Epithelial cell of prostate (primary cell): ENCODE data around the gene RUNX1.

Experiments
- DNase-seq: peaks from one replicate; pipeline ENCODE4 v3.0.0-alpha.2; 2011; ENCODE audit warnings: low read depth, low spot score
- H3K27ac ChIP-seq: fragments of 450-650 bp; 2 replicates; pipeline ENCODE4 v1.5.1; 2017; ENCODE audit warnings: mild to moderate bottlenecking

Gene RUNX1

DNA sequence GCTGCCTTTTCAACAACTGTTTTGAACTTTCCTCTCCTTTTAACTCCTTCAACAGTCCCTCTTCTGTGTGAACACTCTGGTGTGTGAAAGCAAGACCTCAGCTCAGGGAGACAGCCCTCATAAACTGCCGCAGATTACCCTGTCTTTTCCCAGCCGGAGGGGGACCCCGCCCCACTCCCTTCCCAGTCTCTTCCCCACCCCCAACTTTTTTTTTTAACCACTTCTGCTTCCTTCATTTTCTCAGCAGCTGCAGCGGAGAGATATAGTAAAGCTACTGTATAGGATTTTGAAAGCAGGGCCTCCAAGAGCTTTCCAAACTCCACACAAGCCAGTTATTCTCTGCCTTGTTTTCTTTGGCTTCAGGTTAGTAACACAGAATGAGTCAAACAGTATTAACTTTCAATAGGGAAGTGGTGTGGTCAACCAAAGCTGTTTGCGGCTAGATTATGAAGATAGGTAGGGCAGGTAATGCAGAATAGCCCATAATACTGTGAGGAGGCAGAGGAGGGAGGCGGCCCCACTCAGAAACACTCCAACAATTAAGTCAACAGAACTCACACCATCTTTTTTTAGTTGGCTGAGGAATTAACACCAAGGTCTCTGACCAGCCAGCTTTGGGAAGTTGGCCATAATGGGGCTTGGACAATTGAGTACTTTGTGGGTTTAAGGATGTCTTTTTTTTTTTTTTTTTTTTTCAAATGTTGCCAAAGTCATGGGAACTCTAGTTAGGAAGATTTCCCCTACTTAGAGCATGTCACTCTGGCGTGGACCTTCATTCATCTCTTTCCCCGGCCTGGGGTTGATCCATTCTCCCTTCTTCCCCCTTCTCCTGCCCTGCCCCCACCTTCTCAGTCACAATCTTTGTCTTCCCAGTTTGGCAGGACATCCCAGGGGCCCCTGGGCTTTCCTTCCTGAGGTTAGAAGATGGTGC lies 203.3 kb downstream of the RUNX1 start:
- H3K27ac ChIP-seq: peak overlapping the region; percentile 72
- DNase-seq: peak; percentile 76

DNA sequence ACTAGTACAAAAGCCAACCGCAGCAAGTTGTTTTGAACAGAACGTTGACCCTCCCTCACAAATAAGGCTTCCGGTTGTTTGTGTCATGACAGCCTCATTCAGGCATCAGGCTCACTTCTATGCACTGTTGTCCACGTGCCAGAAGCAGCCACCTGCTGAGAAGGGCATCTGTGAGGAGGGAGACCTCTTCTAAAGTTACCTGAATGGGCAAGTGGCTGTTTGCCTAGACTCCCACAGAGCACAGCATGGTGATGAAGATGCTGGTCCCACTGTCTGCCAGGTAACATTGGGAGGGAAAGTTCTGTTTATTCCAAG lies 204.2 kb downstream of the RUNX1 start:
- no peak for DNase-seq
- peak overlapping the region; percentile 72 for H3K27ac ChIP-seq

DNA sequence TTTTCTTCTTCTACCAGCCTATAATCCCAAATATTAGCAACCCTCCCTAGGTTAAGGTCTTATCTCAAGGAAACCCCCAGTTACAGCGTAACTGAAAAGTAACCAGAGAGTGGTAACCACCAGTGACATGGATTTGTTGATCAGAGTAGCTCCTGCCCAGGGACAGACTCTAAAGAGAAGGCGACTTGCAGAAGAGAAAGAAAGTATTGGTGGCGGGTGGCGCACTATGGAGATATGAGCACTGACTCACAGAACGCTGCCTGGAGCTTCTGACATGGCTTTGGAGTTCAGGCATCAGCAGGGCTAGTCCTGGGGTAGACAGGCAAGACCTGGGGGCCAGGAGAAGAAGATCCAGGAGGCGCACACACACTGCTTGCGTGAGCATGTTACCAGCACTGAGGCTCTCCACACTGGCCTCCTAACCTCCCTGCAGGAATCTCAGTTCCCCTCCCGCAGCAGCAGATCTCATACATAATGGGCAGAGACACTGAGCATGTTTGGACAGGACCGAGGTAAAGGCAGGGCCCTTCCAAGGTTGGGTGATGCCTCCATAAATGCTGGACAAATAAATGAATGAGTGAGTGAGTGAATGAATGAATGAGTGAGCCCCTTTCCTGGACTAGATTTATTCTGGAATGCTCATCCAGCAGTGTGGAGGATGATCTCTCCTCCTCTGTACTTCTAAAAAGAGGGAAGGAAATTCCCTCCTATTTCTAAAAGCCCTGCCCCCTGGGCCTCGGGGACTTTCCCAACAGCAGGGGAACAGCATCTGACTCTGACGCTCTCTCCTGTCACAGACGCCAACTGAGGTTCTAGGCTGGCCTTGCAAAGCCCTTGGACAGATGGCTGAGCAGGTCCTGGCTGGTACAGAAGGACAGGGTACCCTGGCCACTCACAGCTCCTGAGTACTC lies 204.8 kb downstream of the RUNX1 start:
- peak overlapping the region; percentile 72 for H3K27ac ChIP-seq
- DNase-seq: no peak

DNA sequence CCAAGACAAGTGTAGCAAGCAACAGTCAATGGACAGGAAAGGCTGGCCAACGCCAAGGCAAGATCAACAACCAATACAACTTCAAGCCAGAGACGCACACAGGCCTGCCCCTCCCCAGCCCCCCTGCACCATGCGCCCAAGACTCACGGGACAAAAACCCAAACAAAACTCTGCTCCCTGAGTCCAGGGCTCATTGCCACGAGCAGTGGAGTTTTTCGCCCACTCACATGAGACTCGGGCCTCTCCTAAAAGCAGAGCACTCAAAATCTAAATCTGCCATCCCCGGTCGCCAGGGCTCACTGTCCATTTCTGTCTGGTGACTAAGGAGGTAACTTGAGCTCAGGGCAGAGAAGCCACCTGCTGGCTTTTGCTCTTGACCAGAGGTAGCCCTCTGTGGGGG lies 205.5 kb downstream of the RUNX1 start:
- no peak overlapping the region for H3K27ac ChIP-seq
- DNase-seq: no peak

DNA sequence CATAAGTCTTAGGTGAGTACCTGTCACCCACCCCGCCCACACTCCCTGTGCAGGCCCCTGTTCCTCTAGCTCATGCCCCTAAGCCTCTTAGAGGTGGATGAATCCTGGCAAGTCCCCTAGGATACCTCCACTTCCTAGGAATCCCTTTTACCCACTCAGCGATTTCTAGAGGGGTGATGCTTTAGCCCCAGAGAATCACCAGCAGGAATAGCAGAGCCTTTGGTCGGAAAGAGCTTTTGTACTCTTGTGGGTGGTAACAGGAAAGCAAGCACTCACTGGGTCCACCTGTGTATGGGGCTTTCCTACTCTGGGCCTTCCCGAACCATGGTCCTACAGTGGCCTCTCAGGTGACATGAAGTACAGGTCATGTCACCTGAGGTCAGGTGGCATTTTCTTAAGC lies 207.9 kb downstream of the RUNX1 start:
- no peak for DNase-seq
- no peak overlapping the region for H3K27ac ChIP-seq

DNA sequence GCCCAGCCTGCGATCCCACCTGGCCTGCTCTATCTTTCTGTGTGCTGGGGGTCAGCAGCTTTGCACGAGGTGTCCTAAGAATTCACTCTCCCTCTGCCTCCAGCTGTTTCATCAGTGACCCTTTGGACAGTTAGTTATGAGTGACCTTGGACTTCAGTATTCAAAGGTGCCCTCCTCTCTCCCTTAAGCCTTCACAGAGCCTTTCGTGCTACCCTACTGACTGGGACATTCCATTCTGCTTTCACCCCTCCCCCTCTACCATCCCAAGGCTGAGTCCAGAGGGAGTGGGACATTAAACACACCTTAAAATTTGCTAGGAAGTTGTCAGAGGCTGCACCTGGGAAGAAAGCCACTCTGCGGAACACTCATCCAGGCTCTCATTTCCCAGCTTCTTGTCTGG lies 208.4 kb downstream of the RUNX1 start:
- DNase-seq: no peak
- no peak overlapping the region for H3K27ac ChIP-seq

DNA sequence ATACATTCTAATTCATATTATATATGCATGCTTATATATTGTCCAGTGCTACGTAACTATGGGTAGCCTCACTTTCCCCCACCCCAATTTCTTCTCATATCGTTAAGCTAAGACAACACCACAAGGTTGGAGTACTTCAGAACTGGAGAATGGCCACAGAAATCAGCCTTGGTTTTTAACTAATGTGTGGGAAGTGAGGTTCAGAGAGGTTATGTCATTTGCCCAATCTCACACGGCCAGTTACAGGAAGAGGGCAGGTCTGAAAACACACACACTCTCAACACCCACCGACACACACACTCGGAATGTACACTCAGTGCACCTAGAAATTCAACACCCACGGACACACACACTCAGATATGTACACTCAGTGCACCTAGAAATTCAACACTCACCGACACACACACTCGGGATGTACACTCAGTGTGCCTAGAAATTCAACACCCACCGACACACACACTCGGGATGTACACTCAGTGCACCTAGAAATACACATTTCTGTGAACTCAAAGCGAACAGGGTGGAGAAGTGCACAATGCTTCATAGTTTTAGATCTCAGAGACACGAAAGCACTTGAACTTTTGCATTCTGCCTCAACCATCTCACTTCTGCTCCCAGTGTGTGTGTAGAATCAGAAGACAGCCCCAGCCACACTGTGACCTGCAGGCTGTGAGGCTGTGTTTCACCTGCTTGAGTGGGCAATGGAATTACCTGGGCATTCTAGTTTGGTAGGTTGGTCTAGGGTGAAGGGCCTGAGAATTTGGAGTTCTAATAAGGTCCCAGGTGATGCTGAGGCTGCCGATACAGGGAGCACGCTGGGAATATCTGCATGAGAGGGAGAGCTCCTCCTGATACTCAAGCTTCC lies 209.9 kb downstream of the RUNX1 start:
- no peak overlapping the region for H3K27ac ChIP-seq
- DNase-seq: no peak

DNA sequence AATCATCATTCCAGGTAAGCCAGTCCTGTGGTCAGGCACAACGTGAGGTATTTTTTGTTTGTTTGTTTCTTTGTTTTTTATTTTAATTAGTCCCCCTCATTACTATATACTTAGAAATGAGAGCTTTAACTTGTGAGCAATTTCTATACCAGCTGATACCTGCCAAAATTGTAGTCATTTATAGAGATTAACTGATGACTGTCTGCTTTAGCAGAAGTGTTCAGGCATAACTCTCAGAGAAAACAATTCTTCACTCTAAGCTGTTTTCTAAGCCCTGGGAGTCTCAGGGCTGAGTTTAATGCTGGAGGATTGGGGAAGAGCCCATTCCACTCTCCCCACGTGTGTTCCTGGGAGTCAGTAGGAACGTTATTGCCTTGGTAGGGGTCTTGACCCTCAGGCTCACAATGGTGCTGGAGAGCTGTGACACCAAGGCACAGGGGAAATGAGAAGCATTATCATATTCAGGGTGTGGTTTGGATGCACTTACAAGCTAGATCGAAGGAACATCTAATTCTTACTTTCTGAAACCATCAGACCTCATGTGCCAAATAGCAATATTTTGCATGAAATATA lies 212.1 kb downstream of the RUNX1 start:
- H3K27ac ChIP-seq: peak overlapping the region; percentile 57
- no peak for DNase-seq

DNA sequence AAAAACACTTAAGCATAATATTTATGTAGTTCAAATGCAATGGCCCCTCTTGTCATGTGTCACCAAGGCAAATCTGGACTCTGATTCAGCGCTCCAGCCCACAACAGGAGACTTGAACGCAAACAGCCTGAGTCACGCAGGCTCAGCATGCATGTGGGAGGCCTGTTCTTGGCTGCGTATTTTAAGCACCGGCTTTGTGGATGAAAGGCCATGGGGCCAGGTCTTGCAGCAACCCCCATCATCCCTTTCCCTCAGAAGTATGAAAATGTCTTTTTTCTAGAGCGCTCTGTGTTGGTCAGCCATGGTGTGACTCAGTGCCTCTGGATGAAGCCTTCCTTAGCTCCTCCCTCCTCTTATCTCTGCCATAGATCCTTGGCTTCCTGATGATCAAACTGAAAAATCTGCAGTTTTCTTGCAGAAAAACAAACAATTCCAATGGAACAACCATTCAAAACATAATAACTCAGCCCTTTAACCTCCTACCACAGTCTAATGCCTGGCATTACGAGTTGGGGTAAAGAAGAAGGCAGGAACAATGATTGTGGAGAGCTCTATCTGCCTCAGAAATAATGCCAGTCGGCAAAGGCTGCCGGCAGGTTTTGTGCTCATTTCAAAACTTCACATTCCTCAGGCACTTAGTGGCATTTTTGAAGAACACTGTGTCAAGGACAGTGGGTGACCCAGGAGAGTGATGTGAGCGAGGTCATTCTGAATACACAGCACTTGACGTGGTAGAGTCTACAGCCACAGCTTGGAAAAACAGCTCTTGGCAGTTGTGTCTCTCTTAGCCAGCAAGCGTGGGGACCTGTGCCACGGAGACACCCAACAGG lies 212.8 kb downstream of the RUNX1 start:
- peak overlapping the region; percentile 57 for H3K27ac ChIP-seq

DNA sequence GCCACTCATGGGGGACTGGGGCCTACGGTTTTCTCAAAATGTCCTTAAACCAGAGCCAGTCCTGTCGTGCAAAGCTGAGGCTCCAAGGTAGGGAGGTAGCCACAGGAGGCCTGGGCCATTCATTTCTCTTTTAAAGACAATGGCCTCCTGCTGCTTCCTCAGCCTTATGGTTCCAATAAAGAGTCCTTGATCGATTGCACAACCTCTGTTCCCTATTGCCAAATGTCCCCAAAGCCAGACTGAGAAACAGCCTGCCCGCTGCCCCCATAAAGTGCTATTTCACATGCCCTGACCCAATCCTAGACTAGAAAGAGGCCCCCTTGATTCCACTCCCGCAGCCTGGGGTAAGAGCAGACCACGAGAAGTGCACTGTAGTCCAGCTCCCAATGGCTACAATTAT lies 213.6 kb downstream of the RUNX1 start:
- no peak for DNase-seq
- peak overlapping the region; percentile 57 for H3K27ac ChIP-seq

More for the DNA sequence above, 212.8 kb downstream of the RUNX1 start:
- DNase-seq: peak; percentile 60

DNA sequence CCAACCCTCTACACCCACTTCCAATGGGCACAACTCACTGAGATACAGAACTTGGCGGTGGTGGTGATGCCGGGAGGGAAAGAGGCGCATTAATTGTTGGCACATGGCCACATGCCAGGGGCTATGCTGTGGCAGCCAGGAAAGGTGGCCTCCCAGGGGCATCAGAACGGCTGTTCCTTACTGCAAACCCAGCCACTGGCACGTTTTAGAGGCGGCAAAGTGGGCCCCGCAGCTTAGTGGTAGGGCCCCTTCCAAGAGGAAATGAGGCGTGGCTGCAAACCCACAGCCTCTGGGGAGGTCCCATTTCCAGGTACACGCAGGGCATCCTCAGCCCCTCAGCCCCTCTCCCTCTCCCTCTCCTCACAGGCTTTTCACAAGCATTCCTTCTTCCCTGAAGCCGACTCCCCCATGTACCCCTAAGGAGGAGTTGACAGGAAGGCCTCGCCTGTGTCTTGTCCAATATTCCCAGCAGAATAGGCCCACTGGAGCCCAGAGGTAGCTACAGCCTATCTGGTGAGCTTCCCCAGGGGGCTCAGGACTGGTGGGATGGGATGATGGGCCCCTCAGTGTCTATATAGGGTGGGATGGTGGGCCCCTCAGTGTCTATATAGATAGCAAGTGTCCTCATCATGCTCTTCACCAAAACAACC lies 214.1 kb downstream of the RUNX1 start:
- H3K27ac ChIP-seq: peak overlapping the region; percentile 57
- no peak for DNase-seq

DNA sequence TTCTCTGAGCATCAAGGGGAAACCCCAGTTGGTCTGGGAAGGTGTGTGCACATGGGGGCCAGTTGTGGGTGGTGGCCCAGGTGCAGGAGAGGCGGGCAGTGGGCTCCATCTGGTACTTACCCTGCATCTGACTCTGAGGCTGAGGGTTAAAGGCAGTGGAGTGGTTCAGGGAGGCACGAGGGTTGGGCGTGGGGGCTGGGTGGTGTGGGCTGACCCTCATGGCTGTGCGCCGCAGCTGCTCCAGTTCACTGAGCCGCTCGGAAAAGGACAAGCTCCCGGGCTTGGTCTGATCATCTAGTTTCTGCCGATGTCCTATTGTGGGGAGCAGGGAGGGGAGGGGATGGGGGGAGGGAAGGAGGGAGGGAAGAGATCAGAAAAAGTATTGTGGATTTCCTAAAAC lies 214.8 kb downstream of the RUNX1 start:
- no peak for DNase-seq
- H3K27ac ChIP-seq: no peak overlapping the region

DNA sequence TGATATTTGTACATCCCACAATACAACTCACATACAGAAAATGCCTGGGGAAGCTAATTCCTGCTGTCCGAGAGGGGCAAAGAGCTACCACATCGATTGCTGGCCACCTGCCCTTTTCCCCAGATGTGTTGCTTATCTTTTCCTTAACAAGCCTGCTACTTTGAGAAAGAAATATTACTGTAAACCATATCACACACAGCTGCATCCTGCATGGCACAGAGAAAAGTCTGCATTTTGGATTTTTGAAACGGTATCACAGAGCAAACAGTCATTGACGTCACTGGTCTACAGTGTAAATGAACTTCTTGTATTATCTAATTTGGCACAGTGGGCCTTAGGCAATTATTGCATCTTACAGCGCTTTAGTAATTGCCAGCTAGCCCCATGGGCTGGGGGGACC lies 215.6 kb downstream of the RUNX1 start:
- no peak for DNase-seq
- no peak overlapping the region for H3K27ac ChIP-seq

DNA sequence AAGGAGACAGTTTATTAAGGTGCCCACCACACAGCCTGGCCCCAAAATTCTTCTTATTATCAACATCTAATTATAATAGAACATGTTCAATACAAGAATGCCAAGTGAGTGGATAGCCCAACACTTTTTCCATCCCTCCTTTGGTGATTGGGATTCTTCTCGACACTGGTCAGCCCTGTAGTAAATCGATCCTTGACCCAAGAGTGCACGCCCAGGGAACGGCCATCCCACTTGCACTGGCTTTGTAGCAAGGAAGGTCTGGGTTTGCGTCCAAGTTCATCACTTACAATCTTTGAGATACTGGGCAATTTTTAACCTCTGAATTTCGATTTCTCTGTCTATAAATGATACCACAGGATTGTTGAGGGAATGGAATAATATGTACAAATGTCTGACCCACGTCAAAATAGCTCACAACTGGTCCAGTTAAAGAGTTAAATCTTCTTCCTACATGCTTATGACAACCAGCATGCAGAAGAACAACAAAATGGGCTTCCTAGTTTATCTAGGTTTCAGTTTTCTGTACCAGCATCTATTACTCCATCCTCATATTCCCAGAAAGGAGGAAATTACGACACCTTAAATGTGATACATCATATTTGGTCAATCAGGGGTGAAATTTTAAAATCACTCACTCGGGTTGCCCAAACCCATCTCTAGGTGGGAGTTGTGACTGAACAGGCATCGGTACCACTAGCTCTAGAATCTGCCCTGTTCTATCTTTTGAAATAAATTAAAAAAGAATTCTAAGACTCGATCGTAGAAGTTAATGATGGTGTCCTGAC lies 218.5 kb downstream of the RUNX1 start:
- DNase-seq: no peak
- no peak overlapping the region for H3K27ac ChIP-seq

DNA sequence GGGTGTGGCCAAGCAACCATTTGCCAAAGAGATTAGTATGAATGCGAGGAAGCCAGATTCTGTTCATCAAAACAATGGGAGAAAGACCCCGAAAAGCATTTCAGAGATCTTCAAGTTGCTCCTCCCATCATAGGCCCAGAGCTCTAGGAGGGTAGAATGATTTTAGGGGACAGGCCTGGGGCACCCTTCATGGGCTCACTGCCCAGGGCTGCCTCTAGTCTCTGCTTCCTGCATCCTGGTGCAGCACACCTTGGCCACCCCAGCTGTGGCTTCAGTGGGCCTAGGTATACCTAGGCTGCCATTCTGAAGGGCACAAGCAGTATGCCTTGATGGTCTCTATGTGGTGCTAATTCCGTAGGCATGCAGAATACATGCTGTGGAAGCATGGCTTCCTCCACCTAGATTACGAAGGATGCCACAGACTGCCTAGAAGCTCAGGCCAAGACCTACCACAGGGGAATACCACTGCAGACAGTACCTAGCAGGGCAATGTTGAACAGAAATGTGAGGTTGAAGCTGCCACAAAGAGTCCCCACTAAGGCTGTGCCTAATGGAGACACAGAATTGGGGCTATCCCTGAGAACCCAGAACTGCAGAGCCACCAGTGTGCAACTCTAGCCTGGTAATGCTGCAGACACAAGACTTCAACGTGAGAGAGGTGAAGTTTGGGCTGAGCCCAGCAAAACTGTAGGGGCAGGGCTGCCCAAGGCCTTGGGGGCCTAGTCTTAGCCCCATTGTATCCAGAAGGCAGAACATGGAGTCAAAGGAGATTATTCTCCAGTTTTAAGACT lies 221.5 kb downstream of the RUNX1 start:
- DNase-seq: no peak
- H3K27ac ChIP-seq: no peak overlapping the region

DNA sequence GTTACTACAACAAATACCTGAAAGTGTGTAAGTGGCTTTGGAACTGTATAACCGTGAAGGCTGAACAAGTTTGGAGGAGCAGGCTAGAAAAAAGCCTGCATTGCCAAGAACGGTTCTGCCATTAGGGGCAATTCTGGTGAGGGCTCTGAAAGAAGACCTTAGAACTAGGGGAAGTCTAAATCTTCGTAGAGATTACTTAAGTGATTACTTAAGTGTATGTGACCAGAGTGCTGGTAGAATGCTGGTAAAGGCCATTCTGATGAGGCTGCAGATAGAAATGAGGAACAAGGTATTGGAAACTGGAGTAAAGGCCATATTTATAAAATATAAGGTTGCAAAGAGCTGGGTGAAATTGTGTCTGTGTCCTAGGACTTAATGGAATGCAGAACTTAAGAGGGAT lies 222.3 kb downstream of the RUNX1 start:
- no peak overlapping the region for H3K27ac ChIP-seq

DNA sequence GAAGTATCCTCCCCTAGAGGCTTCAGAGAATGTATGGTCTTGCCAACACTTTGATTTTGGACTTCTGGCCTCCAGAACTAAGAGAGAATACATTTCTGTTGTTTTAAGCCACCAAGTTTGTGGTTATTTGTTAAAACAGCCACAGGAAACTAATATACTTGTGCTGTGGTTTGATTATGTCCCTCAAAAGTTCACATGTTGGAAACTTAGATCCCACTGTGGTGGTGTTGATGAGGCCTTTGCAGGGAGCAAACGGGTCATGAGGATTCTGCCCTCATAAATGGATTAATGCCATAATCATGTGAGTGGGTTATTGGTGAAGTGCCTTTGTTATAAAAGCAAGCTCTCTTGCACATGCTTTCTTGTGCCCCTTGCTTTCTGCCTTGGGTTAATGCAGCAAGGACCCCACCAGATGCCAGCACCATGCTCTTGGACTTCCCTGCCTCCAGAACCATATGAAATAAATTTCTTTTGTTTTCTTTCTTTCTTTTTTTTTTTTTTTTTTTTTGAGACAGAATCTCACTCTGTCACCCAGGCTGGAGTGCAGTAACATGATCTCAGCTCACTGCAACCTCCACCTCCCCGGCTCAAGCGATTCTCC lies 223.1 kb downstream of the RUNX1 start:
- DNase-seq: no peak
- no peak overlapping the region for H3K27ac ChIP-seq

More for the DNA sequence above, 222.3 kb downstream of the RUNX1 start:
- DNase-seq: no peak
